ENCODE data around the gene STK10.

GRCh38 chr5:172207511-172207910 lies 19.5 kb upstream of the STK10 start:
- TF ChIP-seq EZH2 (IDR thresholded peaks at IDR 0.05; ENCODE audit: borderline replicate concordance, low read depth, low read length, severe bottlenecking): no peak
- TF ChIP-seq, protein P1, sequence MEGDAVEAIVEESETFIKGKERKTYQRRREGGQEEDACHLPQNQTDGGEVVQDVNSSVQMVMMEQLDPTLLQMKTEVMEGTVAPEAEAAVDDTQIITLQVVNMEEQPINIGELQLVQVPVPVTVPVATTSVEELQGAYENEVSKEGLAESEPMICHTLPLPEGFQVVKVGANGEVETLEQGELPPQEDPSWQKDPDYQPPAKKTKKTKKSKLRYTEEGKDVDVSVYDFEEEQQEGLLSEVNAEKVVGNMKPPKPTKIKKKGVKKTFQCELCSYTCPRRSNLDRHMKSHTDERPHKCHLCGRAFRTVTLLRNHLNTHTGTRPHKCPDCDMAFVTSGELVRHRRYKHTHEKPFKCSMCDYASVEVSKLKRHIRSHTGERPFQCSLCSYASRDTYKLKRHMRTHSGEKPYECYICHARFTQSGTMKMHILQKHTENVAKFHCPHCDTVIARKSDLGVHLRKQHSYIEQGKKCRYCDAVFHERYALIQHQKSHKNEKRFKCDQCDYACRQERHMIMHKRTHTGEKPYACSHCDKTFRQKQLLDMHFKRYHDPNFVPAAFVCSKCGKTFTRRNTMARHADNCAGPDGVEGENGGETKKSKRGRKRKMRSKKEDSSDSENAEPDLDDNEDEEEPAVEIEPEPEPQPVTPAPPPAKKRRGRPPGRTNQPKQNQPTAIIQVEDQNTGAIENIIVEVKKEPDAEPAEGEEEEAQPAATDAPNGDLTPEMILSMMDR (IDR thresholded peaks at IDR 0.05; ENCODE audit: borderline replicate concordance, extremely low read depth, low read length, poor library complexity, severe bottlenecking): no peak
